Liver (tissue), 9 donors: ENCODE measurements around the gene MTMR6. TPM values are rescaled to one million over a fixed set of nuclear protein-coding genes. Genes with fewer than 3 reads are reported as not detected.

Experiments used
- DNase-seq: peaks from one replicate; pipeline ENCODE4 v3.0.0-alpha.2; 2017; ENCODE audit warnings: low spot score
- H3K27ac ChIP-seq, 2 donors: one replicate each; pipeline ENCODE4 v1.7.0; 2013; ENCODE audit warnings: inconsistent platforms in 2 of 2, low read length in 2 of 2, control low read depth in 1 of 2, low read depth in 1 of 2, mild to moderate bottlenecking in 1 of 2
- H3K27me3 ChIP-seq, 4 donors: one replicate each; pipeline versions ENCODE4 v1.6.1 to v1.7.0; 2013; ENCODE audit warnings: low read length in 3 of 4, inconsistent platforms in 1 of 4, mild to moderate bottlenecking in 1 of 4, moderate library complexity in 1 of 4; ENCODE audit not compliant: control insufficient read depth in 4 of 4, insufficient read depth in 4 of 4
- H3K36me3 ChIP-seq, 4 donors: one replicate each; pipeline versions ENCODE4 v1.6.1 to v1.7.0; 2013; ENCODE audit warnings: low read length in 3 of 4, mild to moderate bottlenecking in 3 of 4, low read depth in 1 of 4, moderate library complexity in 1 of 4; ENCODE audit not compliant: control insufficient read depth in 4 of 4, insufficient read depth in 3 of 4
- H3K4me1 ChIP-seq, 4 donors: one replicate each; pipeline versions ENCODE4 v1.6.1 to v1.7.0; 2013; ENCODE audit warnings: low read length in 3 of 4, mild to moderate bottlenecking in 3 of 4, moderate library complexity in 1 of 4; ENCODE audit not compliant: control insufficient read depth in 4 of 4, insufficient read depth in 4 of 4
- H3K4me3 ChIP-seq, 3 donors: one replicate each; pipeline versions ENCODE4 v1.6.1 to v1.7.0; 2013; ENCODE audit warnings: low read length in 3 of 3, control low read depth in 1 of 3, low read depth in 1 of 3, mild to moderate bottlenecking in 1 of 3
- H3K9ac ChIP-seq, 2 donors: one replicate each; pipeline ENCODE4 v1.7.0; 2013; ENCODE audit warnings: low read length in 2 of 2, mild to moderate bottlenecking in 2 of 2, moderate library complexity in 2 of 2, control low read depth in 1 of 2, low read depth in 1 of 2
- H3K9me3 ChIP-seq, 4 donors: one replicate each; pipeline versions ENCODE4 v1.6.1 to v1.7.0; 2013; ENCODE audit warnings: low read length in 3 of 4; ENCODE audit not compliant: control insufficient read depth in 4 of 4
- ATF3 ChIP-seq: IDR thresholded peaks from 2 replicates; pipeline ENCODE4 v1.6.1; 2016; ENCODE audit warnings: antibody characterized with exemption
- EGR1 ChIP-seq, 2 donors: IDR thresholded peaks; 2 replicates each; pipeline ENCODE4 v1.6.1; 2016 to 2018; ENCODE audit warnings: antibody characterized with exemption in 2 of 2, low read depth in 2 of 2
- FOXA1 ChIP-seq: IDR thresholded peaks from 2 replicates; pipeline ENCODE4 v1.6.1; 2016; ENCODE audit warnings: antibody characterized with exemption
- FOXA2 ChIP-seq: IDR thresholded peaks from 2 replicates; pipeline ENCODE4 v1.6.1; 2016; ENCODE audit warnings: antibody characterized with exemption
- HNF4A ChIP-seq, 2 donors: conservative IDR thresholded peaks; 2 replicates each; pipeline ENCODE4 v1.6.1; 2016; ENCODE audit warnings: antibody characterized with exemption in 2 of 2, mild to moderate bottlenecking in 2 of 2
- HNF4G ChIP-seq: IDR thresholded peaks from 2 replicates; pipeline ENCODE4 v1.6.1; 2016; ENCODE audit warnings: antibody characterized with exemption
- JUND ChIP-seq, 2 donors: IDR thresholded peaks; 2 replicates each; pipeline ENCODE4 v1.6.1; 2016; ENCODE audit warnings: antibody characterized with exemption in 2 of 2
- NR2F2 ChIP-seq: IDR thresholded peaks from 2 replicates; pipeline ENCODE4 v1.6.1; 2016; ENCODE audit warnings: antibody characterized with exemption
- RAD21 ChIP-seq, 2 donors: IDR thresholded peaks; 2 replicates each; pipeline ENCODE4 v1.6.1; 2016; ENCODE audit warnings: antibody characterized with exemption in 2 of 2, mild to moderate bottlenecking in 2 of 2
- RXRA ChIP-seq, 2 donors: IDR thresholded peaks; 2 replicates each; pipeline ENCODE4 v1.6.1; 2017 to 2018; ENCODE audit warnings: antibody characterized with exemption in 2 of 2, mild to moderate bottlenecking in 1 of 2
- SP1 ChIP-seq: IDR thresholded peaks from 2 replicates; pipeline ENCODE4 v1.6.1; 2018; ENCODE audit warnings: antibody characterized with exemption, mild to moderate bottlenecking
- TAF1 ChIP-seq: conservative IDR thresholded peaks from 2 replicates; pipeline ENCODE4 v1.6.1; 2016; ENCODE audit warnings: antibody characterized with exemption, mild to moderate bottlenecking
- YY1 ChIP-seq: IDR thresholded peaks from 2 replicates; pipeline ENCODE4 v1.6.1; 2016; ENCODE audit warnings: antibody characterized with exemption, mild to moderate bottlenecking
- ZBTB33 ChIP-seq: IDR thresholded peaks from 2 replicates; pipeline ENCODE4 v1.6.1; 2016; ENCODE audit warnings: antibody characterized with exemption
- WGBS: extraction: QIAGEN DNeasy Blood & Tissue Kit; methylation state at CpG from one replicate; pipeline ENCODE4 v1.1.7; 2013; 5-methylcytosine and 5-hydroxymethylcytosine counted together
- polyA plus RNA-seq, 2 donors: library from polyadenylated mRNA; stranded (reverse) in 1 of 2; unstranded in 1 of 2; fragments of 200-250 nt in 1 of 2; fragments of >200 nt in 1 of 2; fragmentation: Nextera tagmentation in 1 of 2; extraction: Ambion mirVana in 1 of 2; gene quantifications; one replicate each; pipeline versions ENCODE4 v1.2.1 to v1.2.3, GENCODE V29; 2013 to 2015
- total RNA-seq, 2 donors: library from RNA; depleted of rRNA; stranded (reverse); fragments of >200 nt; gene quantifications; one replicate each; pipeline ENCODE4 v1.2.3, GENCODE V29; 2014
- TF ChIP-seq, protein P1 (sequence below): IDR thresholded peaks from 2 replicates; pipeline ENCODE4 v1.6.1; 2016; ENCODE audit warnings: antibody characterized with exemption
- TF ChIP-seq, protein P2 (sequence below): IDR thresholded peaks from 2 replicates; pipeline ENCODE4 v1.6.1; 2016; ENCODE audit warnings: antibody characterized with exemption, mild to moderate bottlenecking
- TF ChIP-seq, protein P3 (sequence below): fragments of 150-350 bp; IDR thresholded peaks from 2 replicates; pipeline ENCODE4 v1.5.1; 2017; ENCODE audit warnings: improper control_type of control experiment, low read depth, low read length; ENCODE audit not compliant: missing input control
- donor health status: healthy.
- donor health status: healthy.
- donor health status: healthy.
- donor health status: healthy.
- donor health status: healthy.

Gene MTMR6
- total and polyA plus RNA-seq, 4 donors = 5.3 to 12.6 (median 7.6) TPM

GRCh38 chr13:25280396-25280795 lies 6.9 kb downstream of the MTMR6 start:
- TF ChIP-seq, protein P1, sequence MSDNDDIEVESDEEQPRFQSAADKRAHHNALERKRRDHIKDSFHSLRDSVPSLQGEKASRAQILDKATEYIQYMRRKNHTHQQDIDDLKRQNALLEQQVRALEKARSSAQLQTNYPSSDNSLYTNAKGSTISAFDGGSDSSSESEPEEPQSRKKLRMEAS = no peak
- TF ChIP-seq SP1 (no peak), RAD21 (IDR thresholded peaks at IDR 0.05) (no peak), FOXA2 (no peak), ZBTB33 (no peak), JUND (IDR thresholded peaks at IDR 0.05) (no peak), EGR1 (IDR thresholded peaks at IDR 0.05; ENCODE audit: low read depth in 2 of 2) (no peak), YY1 (no peak), HNF4A (conservative IDR thresholded peaks at IDR 0.05) (no peak), NR2F2 (no peak), ATF3 (no peak)
- TF ChIP-seq, protein P2, sequence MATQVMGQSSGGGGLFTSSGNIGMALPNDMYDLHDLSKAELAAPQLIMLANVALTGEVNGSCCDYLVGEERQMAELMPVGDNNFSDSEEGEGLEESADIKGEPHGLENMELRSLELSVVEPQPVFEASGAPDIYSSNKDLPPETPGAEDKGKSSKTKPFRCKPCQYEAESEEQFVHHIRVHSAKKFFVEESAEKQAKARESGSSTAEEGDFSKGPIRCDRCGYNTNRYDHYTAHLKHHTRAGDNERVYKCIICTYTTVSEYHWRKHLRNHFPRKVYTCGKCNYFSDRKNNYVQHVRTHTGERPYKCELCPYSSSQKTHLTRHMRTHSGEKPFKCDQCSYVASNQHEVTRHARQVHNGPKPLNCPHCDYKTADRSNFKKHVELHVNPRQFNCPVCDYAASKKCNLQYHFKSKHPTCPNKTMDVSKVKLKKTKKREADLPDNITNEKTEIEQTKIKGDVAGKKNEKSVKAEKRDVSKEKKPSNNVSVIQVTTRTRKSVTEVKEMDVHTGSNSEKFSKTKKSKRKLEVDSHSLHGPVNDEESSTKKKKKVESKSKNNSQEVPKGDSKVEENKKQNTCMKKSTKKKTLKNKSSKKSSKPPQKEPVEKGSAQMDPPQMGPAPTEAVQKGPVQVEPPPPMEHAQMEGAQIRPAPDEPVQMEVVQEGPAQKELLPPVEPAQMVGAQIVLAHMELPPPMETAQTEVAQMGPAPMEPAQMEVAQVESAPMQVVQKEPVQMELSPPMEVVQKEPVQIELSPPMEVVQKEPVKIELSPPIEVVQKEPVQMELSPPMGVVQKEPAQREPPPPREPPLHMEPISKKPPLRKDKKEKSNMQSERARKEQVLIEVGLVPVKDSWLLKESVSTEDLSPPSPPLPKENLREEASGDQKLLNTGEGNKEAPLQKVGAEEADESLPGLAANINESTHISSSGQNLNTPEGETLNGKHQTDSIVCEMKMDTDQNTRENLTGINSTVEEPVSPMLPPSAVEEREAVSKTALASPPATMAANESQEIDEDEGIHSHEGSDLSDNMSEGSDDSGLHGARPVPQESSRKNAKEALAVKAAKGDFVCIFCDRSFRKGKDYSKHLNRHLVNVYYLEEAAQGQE = no peak
- H3K4me1 ChIP-seq = peaks cover 0 to 4% (median under 1%) of the 10 kb centered on the region in 4 donors
- H3K27me3 ChIP-seq = no peaks in the 10 kb centered on the region
- peaks cover 0 to 1% (median 0%) of the 10 kb centered on the region in 4 donors for H3K36me3 ChIP-seq
- no peak overlapping the region for H3K4me3 ChIP-seq
- DNase-seq = no peak
- H3K9me3 ChIP-seq = no peaks in the 10 kb centered on the region
- H3K27ac ChIP-seq = no peak overlapping the region
- H3K9ac ChIP-seq = no peak overlapping the region

DNA sequence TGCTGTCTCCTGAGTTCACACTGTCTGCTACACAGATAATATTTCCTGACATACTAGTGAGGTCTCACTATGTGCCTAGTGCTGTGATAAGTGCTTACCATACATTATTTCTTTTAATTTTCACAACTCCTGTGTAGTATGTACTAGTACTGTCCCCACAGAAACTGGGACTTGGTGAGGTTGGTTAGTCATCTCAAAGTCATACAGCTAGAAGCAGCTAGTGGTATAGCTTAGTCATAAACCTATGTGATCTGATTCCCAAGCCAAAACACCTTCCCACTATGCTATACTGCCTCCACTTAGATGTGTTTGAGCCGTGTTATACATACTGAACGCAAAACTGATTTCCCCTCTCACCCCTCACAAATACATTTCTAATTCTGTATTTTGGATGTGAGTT lies 10.5 kb downstream of the MTMR6 start:
- no peak overlapping the region for H3K9ac ChIP-seq

More for the DNA sequence above, 10.5 kb downstream of the MTMR6 start:
- WGBS = 96% methylated on average over 2 of the region's 2 CpGs
- DNase-seq = no peak
- H3K36me3 ChIP-seq = peaks cover 0 to 9% (median 4%) of the 10 kb centered on the region in 4 donors
- TF ChIP-seq ATF3 = no peak
- TF ChIP-seq RXRA (IDR thresholded peaks at IDR 0.05) = no peak
- no peak for TF ChIP-seq YY1
- TF ChIP-seq TAF1 = no peak
- TF ChIP-seq FOXA1 = no peak
- TF ChIP-seq, protein P3, sequence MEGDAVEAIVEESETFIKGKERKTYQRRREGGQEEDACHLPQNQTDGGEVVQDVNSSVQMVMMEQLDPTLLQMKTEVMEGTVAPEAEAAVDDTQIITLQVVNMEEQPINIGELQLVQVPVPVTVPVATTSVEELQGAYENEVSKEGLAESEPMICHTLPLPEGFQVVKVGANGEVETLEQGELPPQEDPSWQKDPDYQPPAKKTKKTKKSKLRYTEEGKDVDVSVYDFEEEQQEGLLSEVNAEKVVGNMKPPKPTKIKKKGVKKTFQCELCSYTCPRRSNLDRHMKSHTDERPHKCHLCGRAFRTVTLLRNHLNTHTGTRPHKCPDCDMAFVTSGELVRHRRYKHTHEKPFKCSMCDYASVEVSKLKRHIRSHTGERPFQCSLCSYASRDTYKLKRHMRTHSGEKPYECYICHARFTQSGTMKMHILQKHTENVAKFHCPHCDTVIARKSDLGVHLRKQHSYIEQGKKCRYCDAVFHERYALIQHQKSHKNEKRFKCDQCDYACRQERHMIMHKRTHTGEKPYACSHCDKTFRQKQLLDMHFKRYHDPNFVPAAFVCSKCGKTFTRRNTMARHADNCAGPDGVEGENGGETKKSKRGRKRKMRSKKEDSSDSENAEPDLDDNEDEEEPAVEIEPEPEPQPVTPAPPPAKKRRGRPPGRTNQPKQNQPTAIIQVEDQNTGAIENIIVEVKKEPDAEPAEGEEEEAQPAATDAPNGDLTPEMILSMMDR = no peak
- TF ChIP-seq RAD21 (IDR thresholded peaks at IDR 0.05) = no peak
- no peak for TF ChIP-seq HNF4G
- TF ChIP-seq, protein P2 = no peak
- no peak for TF ChIP-seq HNF4A (conservative IDR thresholded peaks at IDR 0.05)
- no peak for TF ChIP-seq JUND (IDR thresholded peaks at IDR 0.05)
- TF ChIP-seq, protein P1 = no peak
- TF ChIP-seq SP1 = no peak
- TF ChIP-seq FOXA2 = no peak
- no peak for TF ChIP-seq NR2F2
- TF ChIP-seq ZBTB33 = no peak
- H3K27me3 ChIP-seq = no peaks in the 10 kb centered on the region
- H3K4me1 ChIP-seq = peaks cover 0 to 2% (median 0%) of the 10 kb centered on the region in 4 donors
- no peak overlapping the region for H3K4me3 ChIP-seq
- no peaks in the 10 kb centered on the region for H3K9me3 ChIP-seq
- no peak overlapping the region for H3K27ac ChIP-seq
